GM21526 (cell line): Measurements from ENCODE around the gene NXPH4.

Experiments used
- ATAC-seq: cut with Tn5 transposase; IDR thresholded peaks from one replicate; pipeline ENCODE4 v1.9.1; 2021; ENCODE audit warnings: moderate library complexity; ENCODE audit not compliant: unreplicated experiment, low FRiP score

The NXPH4 gene

DNA sequence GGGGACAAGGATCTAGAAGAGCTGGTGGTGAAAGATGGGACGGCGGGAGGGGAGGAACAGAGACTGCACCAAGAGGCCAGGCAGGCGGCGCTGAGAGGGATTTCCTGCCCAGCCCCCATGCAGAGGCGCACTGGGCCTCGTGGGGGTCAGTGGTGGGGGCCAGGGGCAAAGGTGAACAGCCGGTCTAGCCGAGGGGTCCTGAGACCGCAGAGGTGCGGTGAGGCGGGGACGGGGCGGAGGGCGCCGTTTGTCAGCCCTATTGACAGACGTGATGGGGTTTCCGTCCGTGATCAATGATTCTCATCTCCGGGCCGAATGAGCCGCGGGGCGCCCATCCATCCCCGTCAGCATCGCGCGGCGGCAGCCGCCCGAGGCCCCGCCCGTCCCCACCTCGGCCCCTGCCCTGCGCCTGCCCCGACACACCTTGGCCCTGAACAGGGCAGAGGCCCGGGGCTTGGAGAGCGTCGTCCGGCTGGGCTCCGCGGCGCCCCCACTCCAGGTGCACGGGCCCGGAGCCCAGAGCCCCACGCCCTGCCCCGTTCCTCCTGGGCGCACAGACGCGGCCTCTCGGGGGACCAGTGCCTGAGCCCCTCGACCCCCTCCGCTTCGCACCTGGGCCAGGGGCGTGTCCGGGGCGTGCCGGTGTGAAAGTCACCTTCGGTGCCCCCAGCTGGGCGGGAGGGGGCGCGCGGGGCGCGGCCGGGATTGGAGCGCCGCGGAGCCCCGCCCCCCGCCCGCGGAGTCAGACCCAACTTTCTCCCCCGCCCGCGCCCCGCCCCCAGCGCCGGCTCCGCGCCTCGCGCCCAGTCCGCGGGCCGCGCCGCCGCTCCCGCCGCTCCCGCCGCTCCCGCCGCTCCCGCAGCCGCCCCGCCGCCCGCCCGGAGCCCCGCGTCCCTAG lies at the start of gene NXPH4:
NXPH4 (plus strand) TSS at position 781 of the 898 bp plus-strand sequence. CDS start 176 bp downstream, outside the sequence.
- ATAC-seq = no peak

DNA sequence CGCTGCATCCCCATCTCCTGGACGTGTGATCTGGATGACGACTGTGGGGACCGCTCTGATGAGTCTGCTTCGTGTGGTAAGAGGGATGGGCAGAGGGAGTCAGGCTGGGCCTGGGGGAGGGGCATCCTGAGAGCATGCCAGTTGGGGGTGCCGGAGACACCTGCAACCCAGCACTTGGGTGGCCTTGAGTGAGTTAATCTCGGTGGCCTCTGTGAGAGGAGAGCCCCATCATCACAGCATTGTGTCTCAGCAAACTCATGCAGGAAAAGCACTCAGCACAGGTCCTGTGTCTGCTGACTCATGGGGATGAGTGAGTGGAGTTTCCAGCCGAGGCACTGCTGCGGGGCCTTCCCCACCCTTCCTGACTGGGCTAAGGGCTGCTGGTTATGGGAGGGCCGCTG lies 49.6 kb upstream of the NXPH4 start:
- no peak for ATAC-seq

DNA sequence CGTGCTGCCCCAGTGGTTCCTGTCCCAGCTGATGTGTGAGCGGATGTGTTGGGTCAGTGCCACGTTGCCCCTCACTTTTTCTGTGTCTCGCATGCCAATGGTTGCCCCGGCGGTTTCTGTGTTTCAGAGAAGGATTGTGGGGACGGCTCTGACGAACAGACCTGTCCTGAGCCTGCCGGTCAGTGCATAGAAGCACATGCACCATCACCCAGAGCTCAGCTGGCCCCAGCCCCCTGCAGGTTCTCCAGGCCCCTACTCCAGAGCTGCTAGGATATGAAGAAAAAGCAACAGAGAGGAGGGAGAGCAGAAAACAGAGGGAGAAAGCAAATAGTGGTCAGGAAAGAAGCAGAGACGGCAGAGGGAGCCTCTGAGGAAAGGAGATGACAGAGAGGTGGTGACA lies 48.5 kb upstream of the NXPH4 start:
- no peak for ATAC-seq

DNA sequence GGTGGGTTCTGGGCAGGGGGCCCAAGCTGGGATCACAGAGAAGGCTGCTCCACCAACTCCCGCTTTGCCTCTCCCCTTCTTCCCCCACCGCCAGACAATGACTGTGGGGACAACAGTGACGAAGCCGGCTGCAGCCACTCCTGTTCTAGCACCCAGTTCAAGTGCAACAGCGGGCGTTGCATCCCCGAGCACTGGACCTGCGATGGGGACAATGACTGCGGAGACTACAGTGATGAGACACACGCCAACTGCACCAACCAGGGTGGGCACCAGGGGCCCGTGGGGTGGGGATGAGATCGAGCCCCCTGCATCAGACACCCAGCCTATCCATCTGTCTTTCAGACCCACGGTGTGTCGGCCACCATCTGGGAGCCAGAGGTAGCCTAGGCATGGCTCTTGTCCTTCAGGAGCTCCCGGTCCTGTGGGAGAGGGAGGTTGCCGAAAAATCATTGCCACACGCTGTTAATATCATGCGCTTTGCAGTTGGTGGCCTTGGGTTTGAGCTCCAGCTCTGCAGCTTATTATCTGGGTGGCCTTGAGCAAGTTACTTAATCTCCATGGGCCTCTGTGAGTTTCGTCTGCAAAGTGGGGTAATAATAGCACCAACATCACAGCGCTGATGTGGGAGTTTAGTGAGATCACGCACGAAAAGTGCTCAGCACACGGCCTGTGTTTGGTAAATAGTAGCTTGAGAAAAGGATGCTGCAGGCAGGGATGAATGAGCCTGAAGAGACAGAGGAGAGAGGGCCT lies 47.4 kb upstream of the NXPH4 start:
- no peak for ATAC-seq

DNA sequence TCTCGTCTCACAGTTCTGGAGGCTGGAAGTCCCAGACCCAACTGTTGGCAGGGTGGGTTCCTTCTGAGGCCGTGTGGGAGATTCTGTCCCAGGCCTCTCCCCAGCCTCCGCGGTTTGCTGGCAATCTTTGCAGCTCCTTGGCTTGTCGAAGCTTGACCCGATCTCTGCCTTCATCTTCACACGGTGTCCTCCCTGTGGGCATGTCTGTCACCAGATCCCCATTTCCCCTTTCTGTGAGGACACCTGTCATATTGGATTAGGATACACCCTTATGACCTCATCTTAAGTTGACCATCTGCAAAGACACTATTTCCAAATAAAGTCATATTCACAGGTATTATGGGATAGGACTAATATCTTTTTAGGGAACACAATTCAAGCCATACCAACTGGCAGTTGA lies 46.6 kb upstream of the NXPH4 start:
- no peak for ATAC-seq

DNA sequence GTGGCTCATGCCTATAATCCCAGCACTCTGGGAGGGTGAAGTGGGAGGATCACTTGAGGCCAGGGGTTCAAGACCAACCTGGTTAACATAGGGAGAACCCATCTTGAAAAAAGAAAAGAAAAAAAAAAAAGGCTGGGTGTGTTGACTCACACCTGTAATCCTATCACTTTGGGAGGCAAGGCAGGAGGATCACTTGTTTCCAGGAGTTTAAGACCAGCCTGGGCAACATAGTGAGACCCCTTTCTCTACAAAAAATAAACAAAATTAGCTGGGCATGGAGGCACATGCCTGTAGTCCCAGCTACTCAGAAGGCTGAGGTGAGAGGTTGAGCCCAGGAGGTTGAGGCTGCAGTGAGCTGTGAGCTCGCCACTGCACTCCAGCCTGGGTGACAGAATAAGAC lies 46.2 kb upstream of the NXPH4 start:
- no peak for ATAC-seq

DNA sequence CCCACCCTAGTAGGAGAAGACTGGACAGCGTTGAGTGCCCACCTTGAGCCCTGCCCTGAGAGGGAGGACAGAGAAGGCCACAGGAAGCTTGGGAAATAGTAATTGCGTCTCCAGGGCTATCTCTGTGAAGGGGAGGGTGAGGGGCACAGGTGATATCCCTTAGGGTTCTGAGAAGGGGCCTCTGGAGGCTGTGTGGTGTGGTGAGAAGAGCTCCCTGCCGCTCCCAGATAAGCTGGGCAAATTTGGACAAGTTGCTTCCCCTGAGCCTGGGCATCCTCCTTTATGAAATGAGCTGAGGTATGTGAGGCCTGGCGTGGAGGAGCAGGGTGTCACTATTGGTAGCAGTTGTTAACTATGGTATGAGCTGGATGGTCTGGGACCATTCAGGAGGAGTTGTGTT lies 45.7 kb upstream of the NXPH4 start:
- ATAC-seq = no peak

DNA sequence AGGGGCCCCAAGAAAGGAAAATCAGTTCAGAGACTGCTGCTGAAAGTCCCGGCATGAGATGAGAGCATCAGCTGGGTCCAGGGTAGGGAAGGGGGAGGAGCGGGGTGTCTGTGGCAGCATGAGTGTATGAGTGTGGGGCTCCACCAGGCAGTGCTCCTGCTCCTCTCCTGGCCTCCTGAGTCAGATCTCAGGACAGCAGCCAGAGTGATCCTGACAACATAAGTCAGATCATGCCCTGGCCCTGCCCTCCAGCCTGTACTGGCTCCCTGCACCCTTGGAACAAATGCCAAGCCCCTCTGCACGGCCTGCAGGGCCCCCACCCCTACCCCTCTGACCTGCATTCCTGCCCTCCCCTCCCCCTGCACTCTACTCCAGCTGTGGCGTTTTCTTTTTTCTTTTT lies 44.9 kb upstream of the NXPH4 start:
- no peak for ATAC-seq

DNA sequence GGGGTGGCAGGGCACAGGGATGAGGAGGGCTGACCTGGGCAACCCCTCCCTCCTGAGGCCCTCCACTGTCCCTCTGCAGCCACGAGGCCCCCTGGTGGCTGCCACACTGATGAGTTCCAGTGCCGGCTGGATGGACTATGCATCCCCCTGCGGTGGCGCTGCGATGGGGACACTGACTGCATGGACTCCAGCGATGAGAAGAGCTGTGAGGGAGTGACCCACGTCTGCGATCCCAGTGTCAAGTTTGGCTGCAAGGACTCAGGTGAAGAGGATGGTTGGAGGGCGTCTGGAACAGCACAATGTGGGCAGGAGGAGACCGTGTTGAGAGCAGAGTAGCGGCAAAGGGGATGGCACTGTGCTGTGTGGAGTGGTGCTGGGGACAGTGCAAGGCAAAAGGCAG lies 43.5 kb upstream of the NXPH4 start:
- no peak for ATAC-seq

DNA sequence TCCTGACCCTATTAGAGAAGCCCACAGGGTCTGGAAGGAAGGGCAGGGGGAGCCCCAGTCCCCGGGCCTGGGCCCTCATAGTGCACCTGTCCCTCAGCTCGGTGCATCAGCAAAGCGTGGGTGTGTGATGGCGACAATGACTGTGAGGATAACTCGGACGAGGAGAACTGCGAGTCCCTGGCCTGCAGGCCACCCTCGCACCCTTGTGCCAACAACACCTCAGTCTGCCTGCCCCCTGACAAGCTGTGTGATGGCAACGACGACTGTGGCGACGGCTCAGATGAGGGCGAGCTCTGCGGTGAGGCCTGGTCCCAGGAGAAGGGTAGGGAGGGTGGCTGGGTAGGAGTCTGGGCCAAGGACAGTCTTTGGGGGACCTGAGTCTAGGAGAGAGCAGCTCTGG lies 42.9 kb upstream of the NXPH4 start:
- ATAC-seq = no peak

DNA sequence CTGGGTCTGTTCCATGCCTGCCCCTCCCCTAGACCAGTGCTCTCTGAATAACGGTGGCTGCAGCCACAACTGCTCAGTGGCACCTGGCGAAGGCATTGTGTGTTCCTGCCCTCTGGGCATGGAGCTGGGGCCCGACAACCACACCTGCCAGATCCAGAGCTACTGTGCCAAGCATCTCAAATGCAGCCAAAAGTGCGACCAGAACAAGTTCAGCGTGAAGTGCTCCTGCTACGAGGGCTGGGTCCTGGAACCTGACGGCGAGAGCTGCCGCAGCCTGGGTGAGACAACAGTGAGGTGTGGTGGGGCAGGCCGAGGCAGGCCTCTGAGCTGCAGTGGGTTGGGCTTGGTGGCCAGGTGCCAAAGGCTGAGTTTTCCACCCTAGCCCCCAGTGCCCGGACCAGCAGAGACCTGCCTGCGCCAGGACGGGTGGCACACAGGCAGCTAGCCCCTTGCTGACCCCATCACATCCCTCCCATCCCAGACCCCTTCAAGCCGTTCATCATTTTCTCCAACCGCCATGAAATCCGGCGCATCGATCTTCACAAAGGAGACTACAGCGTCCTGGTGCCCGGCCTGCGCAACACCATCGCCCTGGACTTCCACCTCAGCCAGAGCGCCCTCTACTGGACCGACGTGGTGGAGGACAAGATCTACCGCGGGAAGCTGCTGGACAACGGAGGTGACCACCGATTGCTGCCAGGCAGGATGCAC lies 41.0 kb upstream of the NXPH4 start:
- ATAC-seq = no peak

DNA sequence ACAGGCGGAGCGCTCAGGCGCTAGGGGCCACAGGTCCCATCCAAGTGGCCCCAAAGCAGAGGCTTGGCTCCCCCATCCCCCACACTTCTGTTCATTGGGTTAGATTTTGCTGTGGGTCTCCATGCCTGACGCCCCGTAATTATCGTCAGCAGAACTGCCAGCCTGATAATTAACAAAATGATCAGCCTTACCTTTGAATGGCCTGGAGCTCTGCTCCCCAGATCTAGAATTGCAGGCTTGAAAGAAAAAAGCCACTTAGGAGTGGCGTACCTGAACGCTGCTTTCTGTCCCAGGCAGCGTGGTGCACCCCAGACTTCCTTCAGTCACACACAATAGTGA lies 40.5 kb upstream of the NXPH4 start:
- no peak for ATAC-seq

DNA sequence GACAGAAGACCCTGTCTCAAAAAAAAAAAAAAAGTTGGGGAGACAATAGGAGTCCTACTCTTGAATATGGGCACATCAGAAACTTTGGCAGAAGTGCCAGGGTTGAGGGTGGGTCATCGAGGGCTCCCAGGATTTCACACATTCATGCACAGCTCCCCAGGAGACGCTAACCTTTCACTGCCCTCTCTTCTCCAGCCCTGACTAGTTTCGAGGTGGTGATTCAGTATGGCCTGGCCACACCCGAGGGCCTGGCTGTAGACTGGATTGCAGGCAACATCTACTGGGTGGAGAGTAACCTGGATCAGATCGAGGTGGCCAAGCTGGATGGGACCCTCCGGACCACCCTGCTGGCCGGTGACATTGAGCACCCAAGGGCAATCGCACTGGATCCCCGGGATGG lies 39.7 kb upstream of the NXPH4 start:
- no peak for ATAC-seq

DNA sequence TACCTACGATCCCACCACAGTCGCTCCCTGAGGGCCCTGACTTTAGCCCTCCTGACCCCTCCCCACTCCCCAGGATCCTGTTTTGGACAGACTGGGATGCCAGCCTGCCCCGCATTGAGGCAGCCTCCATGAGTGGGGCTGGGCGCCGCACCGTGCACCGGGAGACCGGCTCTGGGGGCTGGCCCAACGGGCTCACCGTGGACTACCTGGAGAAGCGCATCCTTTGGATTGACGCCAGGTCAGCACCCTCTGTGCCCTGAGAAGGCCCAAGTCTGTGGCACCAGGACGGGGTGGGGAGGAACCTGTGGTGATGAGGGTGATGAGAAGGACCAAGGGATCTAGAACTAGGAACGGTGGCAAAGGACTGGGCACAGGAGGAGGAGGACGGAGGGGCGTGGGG lies 39.2 kb upstream of the NXPH4 start:
- no peak for ATAC-seq

DNA sequence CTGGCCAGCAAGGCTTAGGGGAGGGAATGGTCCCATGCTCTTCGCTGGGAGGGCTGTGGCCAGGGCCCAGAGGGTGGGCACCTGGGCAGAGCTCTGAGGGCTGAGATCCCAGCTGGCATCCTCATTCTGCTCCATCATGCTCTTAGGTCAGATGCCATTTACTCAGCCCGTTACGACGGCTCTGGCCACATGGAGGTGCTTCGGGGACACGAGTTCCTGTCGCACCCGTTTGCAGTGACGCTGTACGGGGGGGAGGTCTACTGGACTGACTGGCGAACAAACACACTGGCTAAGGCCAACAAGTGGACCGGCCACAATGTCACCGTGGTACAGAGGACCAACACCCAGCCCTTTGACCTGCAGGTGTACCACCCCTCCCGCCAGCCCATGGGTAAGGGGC lies 38.4 kb upstream of the NXPH4 start:
- no peak for ATAC-seq

DNA sequence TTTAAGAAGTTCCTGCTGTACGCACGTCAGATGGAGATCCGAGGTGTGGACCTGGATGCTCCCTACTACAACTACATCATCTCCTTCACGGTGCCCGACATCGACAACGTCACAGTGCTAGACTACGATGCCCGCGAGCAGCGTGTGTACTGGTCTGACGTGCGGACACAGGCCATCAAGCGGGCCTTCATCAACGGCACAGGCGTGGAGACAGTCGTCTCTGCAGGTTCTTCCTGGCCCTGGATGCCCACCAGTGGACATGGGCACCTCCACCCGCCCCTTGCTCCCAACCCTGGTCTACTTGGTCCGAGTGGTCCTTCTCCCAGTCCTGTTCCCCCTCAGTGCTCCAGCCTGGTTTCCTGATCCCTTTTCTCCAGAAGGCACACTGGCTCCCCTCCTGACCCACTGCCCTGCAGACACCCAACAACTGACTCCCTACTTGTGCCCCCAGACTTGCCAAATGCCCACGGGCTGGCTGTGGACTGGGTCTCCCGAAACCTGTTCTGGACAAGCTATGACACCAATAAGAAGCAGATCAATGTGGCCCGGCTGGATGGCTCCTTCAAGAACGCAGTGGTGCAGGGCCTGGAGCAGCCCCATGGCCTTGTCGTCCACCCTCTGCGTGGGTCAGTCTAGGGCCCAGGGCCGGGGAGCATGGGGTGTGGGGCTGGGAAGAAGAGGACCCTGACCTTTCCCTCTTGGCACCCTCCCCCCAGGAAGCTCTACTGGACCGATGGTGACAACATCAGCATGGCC lies 37.1 kb upstream of the NXPH4 start:
- no peak for ATAC-seq

DNA sequence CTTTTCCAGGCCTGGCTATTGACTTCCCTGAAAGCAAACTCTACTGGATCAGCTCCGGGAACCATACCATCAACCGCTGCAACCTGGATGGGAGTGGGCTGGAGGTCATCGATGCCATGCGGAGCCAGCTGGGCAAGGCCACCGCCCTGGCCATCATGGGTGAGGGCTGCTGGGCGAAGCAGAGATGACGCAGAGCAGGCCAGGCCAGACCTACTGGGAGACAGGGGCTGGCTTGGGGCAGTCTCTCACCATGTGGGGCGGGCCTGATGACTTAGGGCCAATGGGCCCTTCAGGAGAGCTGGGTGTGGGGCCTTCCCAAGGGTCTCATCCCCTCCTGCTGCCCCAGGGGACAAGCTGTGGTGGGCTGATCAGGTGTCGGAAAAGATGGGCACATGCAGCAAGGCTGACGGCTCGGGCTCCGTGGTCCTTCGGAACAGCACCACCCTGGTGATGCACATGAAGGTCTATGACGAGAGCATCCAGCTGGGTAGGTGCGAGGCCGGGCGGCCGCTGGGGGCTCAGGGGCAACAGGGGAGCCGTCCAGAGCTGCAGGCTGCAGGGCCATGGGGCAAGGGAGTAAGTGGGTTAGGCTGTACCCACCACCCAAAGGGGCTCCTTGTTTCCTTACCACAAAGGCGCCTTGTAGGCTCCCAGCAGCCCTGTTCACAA lies 36.1 kb upstream of the NXPH4 start:
- no peak for ATAC-seq

DNA sequence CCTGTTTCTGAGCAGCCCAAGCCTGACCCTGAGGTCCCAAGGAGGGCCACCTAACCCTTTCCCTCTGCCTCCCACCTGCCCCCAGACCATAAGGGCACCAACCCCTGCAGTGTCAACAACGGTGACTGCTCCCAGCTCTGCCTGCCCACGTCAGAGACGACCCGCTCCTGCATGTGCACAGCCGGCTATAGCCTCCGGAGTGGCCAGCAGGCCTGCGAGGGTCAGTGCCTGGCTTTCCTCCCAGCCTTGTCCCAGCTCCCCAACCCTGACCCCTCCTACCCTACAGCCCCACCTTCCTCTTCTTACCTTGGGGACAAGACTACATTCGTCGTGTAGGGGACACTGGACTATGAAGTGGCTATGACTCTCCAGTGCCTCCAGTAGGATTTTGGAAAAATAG lies 35.5 kb upstream of the NXPH4 start:
- no peak for ATAC-seq

DNA sequence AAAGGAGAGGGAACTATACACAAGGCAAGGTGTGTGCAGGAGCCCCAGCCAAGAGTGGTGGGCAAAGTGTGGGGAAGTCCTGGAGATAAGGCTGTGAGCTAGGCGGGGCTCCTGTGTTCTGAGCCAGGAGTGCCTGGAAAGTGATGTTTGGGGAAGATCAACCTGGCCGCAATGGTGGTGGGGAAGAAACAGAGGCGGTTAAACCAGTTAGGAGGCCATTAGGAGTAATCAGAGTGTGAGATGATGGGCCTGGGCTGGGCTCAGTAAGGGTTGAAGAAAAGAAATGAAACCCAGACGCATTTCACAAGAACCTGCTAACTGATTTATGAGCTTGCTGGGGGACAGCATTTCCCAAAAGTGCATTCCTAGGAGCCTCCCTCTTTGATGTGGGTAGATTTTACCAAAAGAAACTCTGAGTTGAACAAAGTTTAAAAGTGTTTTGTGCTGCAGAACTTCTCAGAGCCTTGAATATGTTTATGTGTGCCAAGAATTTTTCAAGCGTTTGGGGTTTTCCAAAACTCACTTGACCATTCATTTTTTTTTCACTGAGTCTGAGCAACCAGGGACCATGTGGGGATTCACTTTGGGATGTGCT lies 34.9 kb upstream of the NXPH4 start:
- no peak for ATAC-seq
